ENCODE data around the gene STK32B.
"Not testable (repeated sequence)": the region's sequence is repeated elsewhere in the genome, so short reads cannot be mapped to it uniquely, and the experiment has no call there.

STK32B gene

GRCh38 chr4:5280828-5281227 is 229.5 kb downstream of the STK32B start:
- no peak for DNase-seq (ENCODE audit: extremely low read depth, low read depth)
- no peak overlapping the region for H3K4me3 ChIP-seq (replicated peaks; ENCODE audit: low read depth, low read length)
- TF ChIP-seq CTCF (IDR thresholded peaks at IDR 0.05; ENCODE audit: low read depth, low read length, missing control alignments), result no peak

GRCh38 chr4:5283837-5284236 is 232.6 kb downstream of the STK32B start:
- H3K4me3 ChIP-seq (replicated peaks; ENCODE audit: low read depth, low read length), result no peak overlapping the region
- TF ChIP-seq CTCF (IDR thresholded peaks at IDR 0.05; ENCODE audit: low read depth, low read length, missing control alignments), result no peak
- DNase-seq (ENCODE audit: extremely low read depth, low read depth), result no peak

- no peak overlapping the region for H3K4me3 ChIP-seq (replicated peaks; ENCODE audit: low read depth, low read length)
- TF ChIP-seq CTCF (IDR thresholded peaks at IDR 0.05; ENCODE audit: low read depth, low read length, missing control alignments), result no peak
- DNase-seq (ENCODE audit: extremely low read depth, low read depth), result no peak
Measured at GRCh38 chr4:5284517-5284916, 233.2 kb downstream of the STK32B start.

GRCh38 chr4:5292101-5292500 is 240.8 kb downstream of the STK32B start:
- H3K4me3 ChIP-seq (replicated peaks; ENCODE audit: low read depth, low read length), result no peak overlapping the region
- no peak for DNase-seq (ENCODE audit: extremely low read depth, low read depth)
- TF ChIP-seq CTCF (IDR thresholded peaks at IDR 0.05; ENCODE audit: low read depth, low read length, missing control alignments), result no peak

GRCh38 chr4:5298000-5298787 is 246.9 kb downstream of the STK32B start:
- DNase-seq (ENCODE audit: extremely low read depth, low read depth); H3K4me3 ChIP-seq (replicated peaks; ENCODE audit: low read depth, low read length): not testable (repeated sequence)

GRCh38 chr4:5300283-5300682 is 249.0 kb downstream of the STK32B start:
- TF ChIP-seq CTCF (IDR thresholded peaks at IDR 0.05; ENCODE audit: low read depth, low read length, missing control alignments), result no peak
- no peak overlapping the region for H3K4me3 ChIP-seq (replicated peaks; ENCODE audit: low read depth, low read length)
- DNase-seq (ENCODE audit: extremely low read depth, low read depth), result no peak

- H3K4me3 ChIP-seq (replicated peaks; ENCODE audit: low read depth, low read length), result no peak overlapping the region
- DNase-seq (ENCODE audit: extremely low read depth, low read depth), result no peak
- no peak for TF ChIP-seq CTCF (IDR thresholded peaks at IDR 0.05; ENCODE audit: low read depth, low read length, missing control alignments)
Measured at GRCh38 chr4:5307928-5308327, 256.6 kb downstream of the STK32B start.
